Effector memory CD4-positive, alpha-beta T cell (primary cell): ENCODE data around the gene GRAMD2A.

ENCODE experiments used
- DNase-seq, 3 donors: peaks; one replicate each; pipeline ENCODE4 v3.0.0-alpha.2; 2020
- H3K27ac ChIP-seq: 2 replicates; pipeline ENCODE4 v1.7.0; 2013; ENCODE audit warnings: mild to moderate bottlenecking, low read length, moderate library complexity; ENCODE audit not compliant: insufficient read depth, poor library complexity, severe bottlenecking
- H3K27me3 ChIP-seq: replicated peaks from 2 replicates; pipeline ENCODE4 v1.7.0; 2013; ENCODE audit warnings: mild to moderate bottlenecking, low read length; ENCODE audit not compliant: insufficient read depth, control insufficient read depth, poor library complexity, severe bottlenecking
- H3K36me3 ChIP-seq: 2 replicates; pipeline ENCODE4 v1.7.0; 2013; ENCODE audit warnings: mild to moderate bottlenecking, low read length, moderate library complexity; ENCODE audit not compliant: control insufficient read depth, insufficient read depth
- H3K4me1 ChIP-seq: 2 replicates; pipeline ENCODE4 v1.7.0; 2013; ENCODE audit warnings: low read length, mild to moderate bottlenecking; ENCODE audit not compliant: control insufficient read depth, insufficient read depth, poor library complexity, severe bottlenecking
- H3K4me3 ChIP-seq: 2 replicates; pipeline ENCODE4 v1.7.0; 2013; ENCODE audit warnings: low read length, low read depth, mild to moderate bottlenecking; ENCODE audit not compliant: insufficient read depth, poor library complexity, severe bottlenecking
- H3K9me3 ChIP-seq: 2 replicates; pipeline ENCODE4 v1.7.0; 2013; ENCODE audit warnings: mild to moderate bottlenecking, low read length, moderate library complexity; ENCODE audit not compliant: control insufficient read depth
- total RNA-seq, 3 donors: gene quantifications; one replicate each; lab custom pipeline; 2026; lab: John Stamatoyannopoulos, UW

The GRAMD2A gene
- 0 to 0.17 (median 0.17) reads per million in 3 donors for total RNA-seq

- DNase-seq = no peak
- H3K27ac ChIP-seq = no peak within 1 kb of the TSS
- H3K4me3 ChIP-seq = peak within 1 kb of the TSS; percentile 12
- no peaks in the 10 kb centered on the region for H3K9me3 ChIP-seq
- peaks cover 10% of the 10 kb centered on the region for H3K27me3 ChIP-seq
- peaks cover 4% of the 10 kb centered on the region for H3K4me1 ChIP-seq
- peaks cover 43% of the 10 kb centered on the region for H3K36me3 ChIP-seq
These were observed at the start of gene GRAMD2A for GRCh38 chr15:72197460-72198355. Gene GRAMD2A, minus strand, starts transcription at chr15:72197787.

DNA sequence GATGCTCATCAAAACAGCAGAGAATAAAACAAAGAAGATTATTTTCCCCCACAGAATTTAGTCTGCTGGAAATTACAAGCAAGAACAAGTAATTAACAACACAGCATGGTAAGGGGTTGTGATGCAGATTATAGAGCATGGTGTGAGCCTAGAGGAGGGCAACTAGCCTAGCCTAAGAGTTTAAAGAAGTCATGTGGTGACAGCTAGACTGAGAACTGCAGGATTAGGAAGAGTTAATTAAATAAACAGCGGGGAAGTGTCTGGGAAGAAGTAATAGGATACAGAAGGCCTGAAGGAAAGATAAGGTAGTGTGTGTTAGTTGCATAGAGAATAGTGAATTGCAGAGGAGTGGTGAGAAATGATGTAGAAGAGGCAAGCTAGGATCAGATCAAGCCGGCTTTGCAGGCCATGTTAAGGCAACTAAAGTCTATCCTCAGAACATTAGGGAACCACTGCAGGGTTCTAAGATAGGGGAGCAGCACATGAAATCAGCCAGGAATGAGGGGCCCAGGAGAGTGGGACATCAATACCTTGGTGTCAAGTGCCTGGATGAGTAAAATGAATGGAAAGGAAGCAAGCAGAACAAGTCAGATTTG is 45.3 kb upstream of the GRAMD2A start:
- Histone ChIP-seq H3K9me3 (no peaks in the 10 kb centered on the region), H3K27me3 (no peaks in the 10 kb centered on the region), H3K36me3 (peaks cover 30% of the 10 kb centered on the region), H3K4me3 (no peak overlapping the region), H3K4me1 (no peaks in the 10 kb centered on the region), H3K27ac (no peak overlapping the region)
- DNase-seq = no peak

GRCh38 chr15:72239652-72240051 is 42.1 kb upstream of the GRAMD2A start:
- H3K36me3 ChIP-seq = peaks cover 30% of the 10 kb centered on the region
- peaks cover 15% of the 10 kb centered on the region for H3K4me1 ChIP-seq
- no peaks in the 10 kb centered on the region for H3K27me3 ChIP-seq
- H3K4me3 ChIP-seq = no peak overlapping the region
- no peak overlapping the region for H3K27ac ChIP-seq
- H3K9me3 ChIP-seq = no peaks in the 10 kb centered on the region
- no peak for DNase-seq

GRCh38 chr15:72238586-72238985 is 41.0 kb upstream of the GRAMD2A start:
- Histone ChIP-seq H3K27me3 (no peaks in the 10 kb centered on the region), H3K36me3 (peaks cover 30% of the 10 kb centered on the region), H3K27ac (no peak overlapping the region), H3K4me3 (no peak overlapping the region), H3K9me3 (no peaks in the 10 kb centered on the region), H3K4me1 (peaks cover 15% of the 10 kb centered on the region)
- no peak for DNase-seq

GRCh38 chr15:72237853-72238224 is 40.3 kb upstream of the GRAMD2A start:
- Histone ChIP-seq H3K27ac (no peak overlapping the region), H3K27me3 (no peaks in the 10 kb centered on the region), H3K4me3 (no peak overlapping the region), H3K36me3 (peaks cover 28% of the 10 kb centered on the region), H3K9me3 (no peaks in the 10 kb centered on the region), H3K4me1 (peaks cover 17% of the 10 kb centered on the region)
- no peak for DNase-seq

GRCh38 chr15:72237029-72237852 is 39.7 kb upstream of the GRAMD2A start:
- H3K27ac ChIP-seq = no peak overlapping the region
- H3K4me3 ChIP-seq = no peak overlapping the region
- DNase-seq = peak; percentile 22 to 43 (median 30)
- no peaks in the 10 kb centered on the region for H3K27me3 ChIP-seq
- H3K36me3 ChIP-seq = peaks cover 22% of the 10 kb centered on the region
- H3K4me1 ChIP-seq = peaks cover 23% of the 10 kb centered on the region
- H3K9me3 ChIP-seq = no peaks in the 10 kb centered on the region

DNA sequence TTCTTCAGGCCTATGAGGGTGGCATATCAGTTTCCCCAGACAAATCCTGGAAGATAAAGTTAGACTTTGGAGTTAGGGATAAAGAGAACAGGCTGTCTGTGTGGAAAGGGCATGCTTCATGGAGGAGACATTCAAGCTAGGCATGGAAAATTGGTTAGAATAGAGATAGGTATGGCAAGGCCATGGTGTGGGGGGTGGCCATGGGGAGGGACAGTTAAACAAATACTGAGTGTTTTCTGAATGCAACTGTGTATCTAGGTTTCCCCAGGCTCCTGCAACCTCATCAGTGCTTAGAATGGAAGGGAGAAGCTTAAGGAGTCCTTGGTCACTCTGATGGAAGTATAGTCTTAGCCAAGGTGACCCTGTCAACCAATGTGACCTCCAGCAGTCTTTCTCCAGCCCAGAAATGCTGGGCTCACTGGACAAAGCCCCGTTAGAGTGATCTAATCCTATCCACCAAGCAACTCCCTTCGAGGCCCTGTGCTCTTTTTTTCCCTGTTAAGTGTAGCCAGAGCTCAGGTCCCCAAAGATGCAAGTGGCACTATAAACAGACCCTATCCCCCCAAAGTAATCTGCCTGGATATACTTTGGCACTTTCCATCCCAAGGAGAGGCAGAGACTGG is 38.9 kb upstream of the GRAMD2A start:
- Histone ChIP-seq H3K9me3 (no peaks in the 10 kb centered on the region), H3K27ac (no peak overlapping the region), H3K4me1 (peaks cover 29% of the 10 kb centered on the region), H3K4me3 (no peak overlapping the region), H3K27me3 (no peaks in the 10 kb centered on the region), H3K36me3 (peaks cover 15% of the 10 kb centered on the region)
- no peak for DNase-seq

DNA sequence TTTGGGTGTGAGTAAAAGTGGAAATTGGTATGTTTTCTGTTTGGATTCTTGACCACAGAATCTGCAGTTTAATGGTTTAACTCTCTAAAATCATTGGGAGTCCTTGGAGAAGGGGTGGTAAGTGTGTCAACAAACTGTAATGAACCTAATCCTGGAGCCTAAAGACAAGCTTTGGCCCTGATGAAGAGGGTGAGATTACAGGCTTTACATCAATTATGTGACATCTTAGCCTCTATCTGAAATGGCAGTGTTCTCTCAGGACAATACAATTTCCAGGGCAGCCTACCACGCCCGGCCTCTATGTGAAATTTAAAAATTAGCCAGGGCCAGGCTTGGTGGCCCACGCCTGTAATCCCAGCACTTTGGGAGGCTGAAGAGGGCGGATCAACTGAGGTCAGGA is 37.7 kb upstream of the GRAMD2A start:
- Histone ChIP-seq H3K27me3 (no peaks in the 10 kb centered on the region), H3K9me3 (no peaks in the 10 kb centered on the region), H3K27ac (no peak overlapping the region), H3K4me3 (no peak overlapping the region), H3K4me1 (peaks cover 31% of the 10 kb centered on the region), H3K36me3 (peaks cover 4% of the 10 kb centered on the region)
- DNase-seq = no peak

DNA sequence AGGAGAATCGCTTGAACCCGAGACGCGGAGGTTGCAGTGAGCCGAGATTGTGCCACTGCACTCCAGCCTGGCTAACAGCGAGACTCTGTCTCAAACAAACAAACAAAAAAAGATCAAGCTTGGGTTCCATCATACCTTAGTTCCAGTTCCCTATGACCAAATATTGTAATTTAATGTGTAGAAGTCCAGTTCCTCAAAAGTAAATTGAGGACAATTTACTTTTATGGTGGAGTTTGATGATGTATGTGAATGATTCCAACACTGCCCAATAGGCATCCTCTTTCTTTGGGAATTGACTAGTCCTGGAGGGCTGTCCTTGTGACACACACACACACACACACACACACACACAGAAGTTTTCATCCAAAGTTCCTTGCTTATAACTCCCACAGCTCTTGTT is 36.2 kb upstream of the GRAMD2A start:
- H3K4me1 ChIP-seq = peaks cover 41% of the 10 kb centered on the region
- H3K4me3 ChIP-seq = no peak overlapping the region
- no peak for DNase-seq
- H3K27me3 ChIP-seq = no peaks in the 10 kb centered on the region
- peaks cover under 1% of the 10 kb centered on the region for H3K36me3 ChIP-seq
- H3K9me3 ChIP-seq = no peaks in the 10 kb centered on the region
- no peak overlapping the region for H3K27ac ChIP-seq
